ENCODE results near the gene C1QTNF3.
"Not testable (repeated sequence)": the region's sequence is repeated elsewhere in the genome, so short reads cannot be mapped to it uniquely, and the experiment has no call there.

DNA sequence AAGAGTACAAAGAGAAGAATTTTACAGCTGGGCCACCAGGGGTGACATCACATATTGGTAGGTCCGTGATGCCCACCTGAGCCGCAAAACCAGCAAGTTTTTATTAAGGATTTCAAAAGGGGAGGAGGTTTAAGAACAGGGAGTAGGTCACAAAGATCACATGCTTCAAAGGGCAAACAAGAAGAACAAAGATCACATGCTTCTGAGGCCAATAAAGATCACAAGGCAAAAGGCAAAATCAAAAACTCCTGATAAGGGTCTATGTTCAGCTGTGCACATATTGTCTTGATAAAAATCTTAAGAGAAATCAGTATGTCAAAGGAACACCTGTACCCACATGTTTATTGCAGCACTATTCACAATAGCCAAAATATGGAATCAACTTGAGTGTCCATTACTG is 32.9 kb downstream of the C1QTNF3 start:
- TF ChIP-seq, protein P1, sequence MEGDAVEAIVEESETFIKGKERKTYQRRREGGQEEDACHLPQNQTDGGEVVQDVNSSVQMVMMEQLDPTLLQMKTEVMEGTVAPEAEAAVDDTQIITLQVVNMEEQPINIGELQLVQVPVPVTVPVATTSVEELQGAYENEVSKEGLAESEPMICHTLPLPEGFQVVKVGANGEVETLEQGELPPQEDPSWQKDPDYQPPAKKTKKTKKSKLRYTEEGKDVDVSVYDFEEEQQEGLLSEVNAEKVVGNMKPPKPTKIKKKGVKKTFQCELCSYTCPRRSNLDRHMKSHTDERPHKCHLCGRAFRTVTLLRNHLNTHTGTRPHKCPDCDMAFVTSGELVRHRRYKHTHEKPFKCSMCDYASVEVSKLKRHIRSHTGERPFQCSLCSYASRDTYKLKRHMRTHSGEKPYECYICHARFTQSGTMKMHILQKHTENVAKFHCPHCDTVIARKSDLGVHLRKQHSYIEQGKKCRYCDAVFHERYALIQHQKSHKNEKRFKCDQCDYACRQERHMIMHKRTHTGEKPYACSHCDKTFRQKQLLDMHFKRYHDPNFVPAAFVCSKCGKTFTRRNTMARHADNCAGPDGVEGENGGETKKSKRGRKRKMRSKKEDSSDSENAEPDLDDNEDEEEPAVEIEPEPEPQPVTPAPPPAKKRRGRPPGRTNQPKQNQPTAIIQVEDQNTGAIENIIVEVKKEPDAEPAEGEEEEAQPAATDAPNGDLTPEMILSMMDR (conservative IDR thresholded peaks at IDR 0.05 in 1 of 2, IDR thresholded peaks at IDR 0.05 in 1 of 2; ENCODE audit: extremely low read depth in 1 of 2, insufficient read depth in 1 of 2, low read depth in 1 of 2, low read length in 2 of 2), result not testable (repeated sequence)
- TF ChIP-seq EZH2 (IDR thresholded peaks at IDR 0.05; ENCODE audit: borderline replicate concordance, low read length), result not testable (repeated sequence)
